Measurements from ENCODE around the gene AMBRA1. TPM values are rescaled to one million over a fixed set of nuclear protein-coding genes. Genes with fewer than 3 reads are reported as not detected.
"Not testable (repeated sequence)": the region's sequence is repeated elsewhere in the genome, so short reads cannot be mapped to it uniquely, and the experiment has no call there.

The AMBRA1 gene
- total RNA-seq, 4 donors from 2014 or later, result 25.7 to 33.1 (median 30.2) TPM

DNA sequence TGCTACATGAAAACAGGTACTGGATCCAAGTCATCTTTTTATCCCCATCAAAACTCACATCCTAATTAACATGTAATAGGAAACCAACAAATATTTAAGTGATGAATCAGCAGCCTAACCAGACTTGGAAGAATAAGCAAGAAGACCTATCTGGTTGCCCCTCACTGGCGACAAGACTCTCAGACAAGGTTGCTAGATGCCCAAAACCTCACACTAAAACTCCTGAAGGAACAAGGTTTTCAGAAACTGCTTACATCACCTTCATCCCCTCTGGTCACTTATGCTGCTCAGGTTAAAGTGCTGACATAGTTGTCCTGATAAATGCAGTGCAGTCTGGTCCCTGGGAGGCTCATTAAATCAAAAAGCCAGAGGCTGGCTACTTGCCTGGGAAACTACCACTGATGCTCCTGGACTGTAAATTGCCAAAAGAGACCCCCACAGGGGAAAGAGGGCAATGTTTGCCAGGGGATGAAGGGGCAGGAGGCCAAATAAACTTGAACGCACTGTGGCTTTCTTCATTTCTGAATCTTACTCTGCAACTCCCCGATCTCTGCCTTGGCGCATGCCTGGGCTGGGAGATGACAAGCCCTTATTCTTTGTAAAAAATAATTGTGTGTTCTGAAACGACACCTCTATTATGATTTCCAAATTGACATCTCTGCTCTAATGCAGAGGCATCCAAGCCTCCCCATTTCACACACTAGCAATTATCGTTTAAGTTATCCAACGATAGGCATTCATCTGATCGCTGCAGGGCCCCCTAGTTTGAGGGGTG, 72.7 kb downstream of the AMBRA1 start:
- no peaks in the 10 kb centered on the region for H3K27me3 ChIP-seq
- no peak for ATAC-seq
- H3K4me1 ChIP-seq, result peaks cover 0 to 49% (median 0%) of the 10 kb centered on the region in 3 donors
- 87 to 90% methylated on average over 7 to 8 of the region's 8 CpGs for WGBS, 2 donors (ENCODE audit: low coverage in 1 of 2)
- no peak overlapping the region for H3K27ac ChIP-seq
- H3K36me3 ChIP-seq, result no peaks in the 10 kb centered on the region
- no peak overlapping the region for H3K4me3 ChIP-seq
- TF ChIP-seq POLR2AphosphoS5 (IDR thresholded peaks at IDR 0.05) (no peak), EP300 (IDR thresholded peaks at IDR 0.05) (no peak), POLR2A (IDR thresholded peaks at IDR 0.05) (no peak)
- TF ChIP-seq, protein P1, sequence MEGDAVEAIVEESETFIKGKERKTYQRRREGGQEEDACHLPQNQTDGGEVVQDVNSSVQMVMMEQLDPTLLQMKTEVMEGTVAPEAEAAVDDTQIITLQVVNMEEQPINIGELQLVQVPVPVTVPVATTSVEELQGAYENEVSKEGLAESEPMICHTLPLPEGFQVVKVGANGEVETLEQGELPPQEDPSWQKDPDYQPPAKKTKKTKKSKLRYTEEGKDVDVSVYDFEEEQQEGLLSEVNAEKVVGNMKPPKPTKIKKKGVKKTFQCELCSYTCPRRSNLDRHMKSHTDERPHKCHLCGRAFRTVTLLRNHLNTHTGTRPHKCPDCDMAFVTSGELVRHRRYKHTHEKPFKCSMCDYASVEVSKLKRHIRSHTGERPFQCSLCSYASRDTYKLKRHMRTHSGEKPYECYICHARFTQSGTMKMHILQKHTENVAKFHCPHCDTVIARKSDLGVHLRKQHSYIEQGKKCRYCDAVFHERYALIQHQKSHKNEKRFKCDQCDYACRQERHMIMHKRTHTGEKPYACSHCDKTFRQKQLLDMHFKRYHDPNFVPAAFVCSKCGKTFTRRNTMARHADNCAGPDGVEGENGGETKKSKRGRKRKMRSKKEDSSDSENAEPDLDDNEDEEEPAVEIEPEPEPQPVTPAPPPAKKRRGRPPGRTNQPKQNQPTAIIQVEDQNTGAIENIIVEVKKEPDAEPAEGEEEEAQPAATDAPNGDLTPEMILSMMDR (IDR thresholded peaks at IDR 0.05), result no peak
- H3K9me3 ChIP-seq, result peaks cover 0 to 3% (median 0%) of the 10 kb centered on the region in 3 donors

DNA sequence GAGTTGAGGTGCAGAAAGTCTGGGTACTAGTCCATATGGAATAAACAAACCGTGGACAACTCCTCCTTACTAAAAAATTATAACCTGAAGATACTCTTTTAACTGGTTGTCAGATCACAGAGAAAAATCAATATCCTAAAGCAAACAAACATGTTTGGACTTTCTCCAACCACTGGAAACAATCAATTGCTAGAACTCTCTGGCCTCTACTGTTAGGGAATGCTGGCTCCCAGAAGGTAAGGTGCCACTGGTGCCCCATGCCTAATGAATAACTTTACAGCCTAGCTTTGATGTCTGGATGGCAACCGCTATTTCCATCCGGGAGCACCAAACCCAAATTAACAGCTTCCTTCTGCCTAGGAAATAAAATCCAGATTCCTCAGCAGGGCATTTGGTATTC, 74.5 kb downstream of the AMBRA1 start:
- H3K27me3 ChIP-seq, result no peaks in the 10 kb centered on the region
- H3K9me3 ChIP-seq, result no peaks in the 10 kb centered on the region
- ATAC-seq, result no peak
- H3K27ac ChIP-seq, result no peak overlapping the region
- H3K4me1 ChIP-seq, result peaks cover 0 to 52% (median 0%) of the 10 kb centered on the region in 3 donors
- 80 to 100% methylated on average over 1 to 3 of the region's 3 CpGs for WGBS, 2 donors (ENCODE audit: low coverage in 1 of 2)
- no peak overlapping the region for H3K4me3 ChIP-seq
- TF ChIP-seq EP300 (IDR thresholded peaks at IDR 0.05) (no peak), POLR2AphosphoS5 (IDR thresholded peaks at IDR 0.05) (no peak), POLR2A (IDR thresholded peaks at IDR 0.05) (no peak)
- TF ChIP-seq, protein P1 (IDR thresholded peaks at IDR 0.05), result no peak
- H3K36me3 ChIP-seq, result no peaks in the 10 kb centered on the region

DNA sequence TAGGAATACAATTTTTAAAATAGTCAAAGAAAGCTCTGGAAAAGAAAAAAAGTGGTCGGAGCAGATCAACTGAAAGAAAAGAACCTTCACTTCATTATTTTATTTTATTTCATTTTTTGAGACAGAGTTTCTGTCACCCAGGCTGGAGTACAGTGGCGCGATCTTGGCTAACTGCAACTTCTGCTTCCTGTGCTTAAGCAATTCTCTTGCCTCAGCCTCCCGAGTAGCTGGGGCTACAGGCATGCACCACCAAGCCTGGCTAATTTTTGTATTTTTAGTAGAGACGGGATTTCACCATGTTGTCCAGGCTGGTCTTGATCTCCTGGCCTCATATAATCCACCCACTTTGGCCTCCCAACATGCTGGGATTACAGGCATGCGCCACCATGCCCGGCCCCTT, 74.9 kb downstream of the AMBRA1 start:
- H3K36me3 ChIP-seq, H3K27me3 ChIP-seq, ATAC-seq, H3K9me3 ChIP-seq, H3K4me3 ChIP-seq, H3K27ac ChIP-seq: not testable (repeated sequence)
- H3K4me1 ChIP-seq, result peaks cover 0 to 56% (median 3%) of the 10 kb centered on the region in 3 donors
- 80 to 100% methylated on average over 3 to 6 of the region's 7 CpGs for WGBS, 2 donors (ENCODE audit: low coverage in 1 of 2)

DNA sequence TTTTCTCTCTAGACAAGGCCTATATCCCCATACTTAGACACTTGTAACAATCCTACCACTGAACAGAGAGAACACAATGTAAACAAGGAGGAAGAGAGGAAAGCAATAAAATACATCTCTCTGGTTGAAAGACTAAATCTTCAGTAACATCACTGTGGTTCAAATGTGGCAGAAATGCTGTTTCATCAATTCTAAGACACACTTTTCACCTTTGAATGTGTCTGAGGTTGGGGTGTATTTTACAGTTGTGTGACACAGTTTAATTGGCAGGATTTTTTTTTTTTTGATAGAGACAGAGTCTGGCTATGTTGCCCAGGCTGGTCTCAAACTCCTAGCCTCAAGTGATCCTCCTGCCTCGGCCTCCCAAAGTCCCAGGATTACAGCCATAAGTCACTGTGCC, 79.5 kb downstream of the AMBRA1 start:
- Histone ChIP-seq H3K27me3 (no peaks in the 10 kb centered on the region), H3K9me3 (no peaks in the 10 kb centered on the region), H3K4me1 (peaks cover 0 to 22% (median 8%) of the 10 kb centered on the region in 3 donors), H3K27ac (no peak overlapping the region), H3K36me3 (no peaks in the 10 kb centered on the region), H3K4me3 (no peak overlapping the region)
- TF ChIP-seq POLR2A (IDR thresholded peaks at IDR 0.05), result no peak
- TF ChIP-seq, protein P1 (IDR thresholded peaks at IDR 0.05), result no peak
- TF ChIP-seq EP300 (IDR thresholded peaks at IDR 0.05), result no peak
- no peak for TF ChIP-seq POLR2AphosphoS5 (IDR thresholded peaks at IDR 0.05)
- 89 to 91% methylated on average over 1 of the region's 1 CpG for WGBS, 2 donors (ENCODE audit: low coverage in 1 of 2)
- no peak for ATAC-seq

DNA sequence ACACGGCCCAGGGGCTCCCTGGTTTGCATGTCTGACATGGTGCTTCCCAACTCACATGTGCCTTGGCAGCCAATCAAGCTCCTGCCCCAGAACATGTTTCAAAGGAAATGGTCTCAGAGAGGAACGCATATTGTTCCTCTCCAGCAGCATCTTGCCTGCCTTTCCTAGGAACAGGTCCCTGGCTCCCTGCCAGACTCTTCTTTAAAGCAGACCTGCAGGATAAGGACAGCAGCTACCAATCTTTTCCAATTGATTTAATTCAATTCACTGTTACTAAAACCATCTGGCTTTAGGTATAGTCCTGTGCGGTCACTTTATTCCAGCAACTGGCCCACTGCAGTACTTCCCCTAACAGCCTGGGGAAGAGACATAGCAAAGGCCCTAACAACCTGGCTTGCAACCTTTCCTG, 79.9 kb downstream of the AMBRA1 start:
- H3K27ac ChIP-seq, result no peak overlapping the region
- H3K4me3 ChIP-seq, result no peak overlapping the region
- peak; percentile 51 for ATAC-seq
- TF ChIP-seq, protein P1 (IDR thresholded peaks at IDR 0.05), result no peak
- TF ChIP-seq EP300 (IDR thresholded peaks at IDR 0.05) (no peak), POLR2A (IDR thresholded peaks at IDR 0.05) (no peak), POLR2AphosphoS5 (IDR thresholded peaks at IDR 0.05) (no peak)
- no peaks in the 10 kb centered on the region for H3K9me3 ChIP-seq
- H3K27me3 ChIP-seq, result no peaks in the 10 kb centered on the region
- H3K4me1 ChIP-seq, result peaks cover 0 to 18% (median 8%) of the 10 kb centered on the region in 3 donors
- 22 to 33% methylated on average over 1 to 3 of the region's 3 CpGs for WGBS, 2 donors (ENCODE audit: low coverage in 1 of 2)
- H3K36me3 ChIP-seq, result no peaks in the 10 kb centered on the region
